HG03097 (cell line): ENCODE measurements around the gene ADD3.
A peak's percentile ranks its signal among the peaks of the same experiment; 100 is the strongest.

Experiments
- ATAC-seq: cut with Tn5 transposase; IDR thresholded peaks from one replicate; pipeline ENCODE4 v1.9.1; 2021; ENCODE audit not compliant: unreplicated experiment, low FRiP score

The ADD3 gene

GRCh38 chr10:110058212-110058611 is 50.4 kb downstream of the ADD3 start:
- ATAC-seq: no peak

GRCh38 chr10:110059925-110060324 is 52.1 kb downstream of the ADD3 start:
- ATAC-seq: no peak

GRCh38 chr10:110061687-110062086 is 53.9 kb downstream of the ADD3 start:
- no peak for ATAC-seq

- no peak for ATAC-seq
Measured at GRCh38 chr10:110065269-110065668, 57.5 kb downstream of the ADD3 start.

- ATAC-seq: peak; percentile 44
Measured at GRCh38 chr10:110067960-110068770, 60.4 kb downstream of the ADD3 start.

GRCh38 chr10:110068780-110069179 is 61.0 kb downstream of the ADD3 start:
- no peak for ATAC-seq

- peak; percentile 56 for ATAC-seq
Measured at GRCh38 chr10:110069502-110069982, 61.8 kb downstream of the ADD3 start.

GRCh38 chr10:110073896-110074295 is 66.1 kb downstream of the ADD3 start:
- no peak for ATAC-seq

GRCh38 chr10:110074298-110074697 is 66.5 kb downstream of the ADD3 start:
- ATAC-seq: no peak

GRCh38 chr10:110074758-110075671 is 67.2 kb downstream of the ADD3 start:
- no peak for ATAC-seq

- no peak for ATAC-seq
Measured at GRCh38 chr10:110075686-110076085, 67.9 kb downstream of the ADD3 start.

GRCh38 chr10:110076559-110077318 is 69.0 kb downstream of the ADD3 start:
- peak; percentile 57 for ATAC-seq

GRCh38 chr10:110077436-110078130 is 69.8 kb downstream of the ADD3 start:
- ATAC-seq: no peak

- ATAC-seq: no peak
Measured at GRCh38 chr10:110078317-110078716, 70.5 kb downstream of the ADD3 start.

GRCh38 chr10:110081911-110082310 is 74.1 kb downstream of the ADD3 start:
- ATAC-seq: no peak

GRCh38 chr10:110083884-110084283 is 76.1 kb downstream of the ADD3 start:
- ATAC-seq: no peak

GRCh38 chr10:110087682-110088081 is 79.9 kb downstream of the ADD3 start:
- no peak for ATAC-seq

GRCh38 chr10:110088367-110089104 is 80.8 kb downstream of the ADD3 start:
- ATAC-seq: no peak

- no peak for ATAC-seq
Measured at GRCh38 chr10:110091830-110092229, 84.0 kb downstream of the ADD3 start.
